Esophagus squamous epithelium (tissue), 4 donors: ENCODE results near the gene BEX4.

Source experiments
- CTCF ChIP-seq, 6 experiments: fragments of 450-650 bp in 4 of 6; fragments of 200-600 bp in 2 of 6; sonication (generic) in 2 of 6; IDR thresholded peaks; one replicate each; pipeline ENCODE4 v1.5.1; 2016 to 2019; ENCODE audit warnings: antibody characterized with exemption in 6 of 6, mild to moderate bottlenecking in 4 of 6, moderate library complexity in 4 of 6
- POLR2A ChIP-seq, 4 donors: fragments of 450-650 bp; IDR thresholded peaks; one replicate each; pipeline ENCODE4 v1.6.1; 2017; ENCODE audit warnings: antibody characterized with exemption in 4 of 4, mild to moderate bottlenecking in 4 of 4, moderate library complexity in 3 of 4

GRCh38 chrX:103197721-103198306, 17.1 kb upstream of the BEX4 start:
- no peak for TF ChIP-seq POLR2A (IDR thresholded peaks at IDR 0.05)
- TF ChIP-seq CTCF (IDR thresholded peaks at IDR 0.05) = no peak
